Neuronal stem cell (in vitro differentiated cells): ENCODE results near the gene AGBL3.

ENCODE experiments used
- DNase-seq: peaks from one replicate; pipeline ENCODE4 v3.0.0-alpha.2; 2013; ENCODE audit warnings: low spot score
- H2AFZ ChIP-seq: one replicate; pipeline ENCODE4 v1.6.1; 2013; ENCODE audit warnings: mild to moderate bottlenecking, low read length, inconsistent platforms
- H2AK5ac ChIP-seq: 2 replicates; pipeline ENCODE4 v1.6.1; 2013; ENCODE audit warnings: low read depth, mild to moderate bottlenecking, inconsistent platforms, low read length, moderate library complexity, mixed read lengths
- H2BK120ac ChIP-seq: 2 replicates; pipeline ENCODE4 v1.6.1; 2013; ENCODE audit warnings: low read depth, mild to moderate bottlenecking, inconsistent platforms, low read length, moderate library complexity, mixed read lengths
- H2BK12ac ChIP-seq: one replicate; pipeline ENCODE4 v1.6.1; 2013; ENCODE audit warnings: low read length, inconsistent platforms
- H2BK15ac ChIP-seq: 2 replicates; pipeline ENCODE4 v1.6.1; 2013; ENCODE audit warnings: mild to moderate bottlenecking, low read length, inconsistent platforms, mixed read lengths
- H2BK5ac ChIP-seq: one replicate; pipeline ENCODE4 v1.6.1; 2013; ENCODE audit warnings: inconsistent platforms, mild to moderate bottlenecking, low read length, moderate library complexity
- H3K14ac ChIP-seq: one replicate; pipeline ENCODE4 v1.6.1; 2013; ENCODE audit warnings: low read length, inconsistent platforms
- H3K18ac ChIP-seq: 2 replicates; pipeline ENCODE4 v1.6.1; 2013; ENCODE audit warnings: low read length, inconsistent platforms
- H3K23ac ChIP-seq: 2 replicates; pipeline ENCODE4 v1.6.1; 2013; ENCODE audit warnings: low read depth, mild to moderate bottlenecking, mixed read lengths, low read length, inconsistent platforms; ENCODE audit not compliant: poor library complexity
- H3K27ac ChIP-seq: replicated peaks from 3 replicates; pipeline ENCODE4 v1.5.1; 2013; ENCODE audit warnings: low read length, inconsistent platforms
- H3K27me3 ChIP-seq, 3 experiments: 2 replicates each; pipeline ENCODE4 v1.6.1; 2013; ENCODE audit warnings: low read length in 3 of 3, mild to moderate bottlenecking in 2 of 3, inconsistent platforms in 1 of 3, low read depth in 1 of 3, mixed read lengths in 1 of 3, moderate library complexity in 1 of 3; ENCODE audit not compliant: control insufficient read depth in 3 of 3, insufficient read depth in 3 of 3
- H3K36me3 ChIP-seq, 2 donors: replicated peaks in 1 of 2; 2 replicates each; pipeline ENCODE4 v1.6.1; 2013; ENCODE audit warnings: low read length in 2 of 2; ENCODE audit not compliant: control insufficient read depth in 2 of 2, insufficient read depth in 2 of 2
- H3K4ac ChIP-seq: 2 replicates; pipeline ENCODE4 v1.6.1; 2013; ENCODE audit warnings: inconsistent platforms, mild to moderate bottlenecking, low read length, moderate library complexity
- H3K4me1 ChIP-seq, 2 donors: 1 replicate in 1 of 2; 2 replicates in 1 of 2; pipeline ENCODE4 v1.6.1; 2013; ENCODE audit warnings: low read length in 2 of 2, low read depth in 1 of 2; ENCODE audit not compliant: control insufficient read depth in 2 of 2, insufficient read depth in 1 of 2
- H3K4me2 ChIP-seq: one replicate; pipeline ENCODE4 v1.6.1; 2013; ENCODE audit warnings: mild to moderate bottlenecking, low read length, inconsistent platforms; ENCODE audit not compliant: insufficient read depth, poor library complexity, severe bottlenecking
- H3K4me3 ChIP-seq, 2 donors: 2 replicates each; pipeline ENCODE4 v1.5.1; 2013; ENCODE audit warnings: low read length in 2 of 2, mild to moderate bottlenecking in 2 of 2, inconsistent platforms in 1 of 2, moderate library complexity in 1 of 2
- H3K79me1 ChIP-seq: one replicate; pipeline ENCODE4 v1.6.1; 2013; ENCODE audit warnings: low read depth, mild to moderate bottlenecking, inconsistent platforms, low read length, moderate library complexity
- H3K9ac ChIP-seq: one replicate; pipeline ENCODE4 v1.6.1; 2013; ENCODE audit warnings: mild to moderate bottlenecking, low read depth, low read length, inconsistent platforms; ENCODE audit not compliant: poor library complexity
- H3K9me3 ChIP-seq, 2 donors: replicated peaks in 1 of 2; 2 replicates each; pipeline versions ENCODE3 to v1.6.1; 2013; ENCODE audit warnings: low read length in 2 of 2, mild to moderate bottlenecking in 2 of 2, inconsistent platforms in 1 of 2, low read depth in 1 of 2, mixed read lengths in 1 of 2, moderate library complexity in 1 of 2; ENCODE audit not compliant: control insufficient read depth in 2 of 2, insufficient read depth in 1 of 2
- H4K8ac ChIP-seq: one replicate; pipeline ENCODE4 v1.6.1; 2013; ENCODE audit warnings: low read depth, mild to moderate bottlenecking, inconsistent platforms, low read length, moderate library complexity
- H4K91ac ChIP-seq: one replicate; pipeline ENCODE4 v1.6.1; 2013; ENCODE audit warnings: low read length, low read depth, mild to moderate bottlenecking, inconsistent platforms; ENCODE audit not compliant: poor library complexity
- WGBS, 2 donors: extraction: QIAGEN DNeasy Blood & Tissue Kit; methylation state at CpG; one replicate each; pipeline ENCODE4 v1.1.7; 2013; ENCODE audit warnings: missing lambda C conversion rate in 2 of 2, mixed read lengths in 1 of 2; ENCODE audit not compliant: insufficient read length in 2 of 2, insufficient replicate concordance in 1 of 2; ENCODE audit errors: extremely low coverage in 2 of 2; 5-methylcytosine and 5-hydroxymethylcytosine counted together

Gene AGBL3

GRCh38 chr7:135128931-135129330, 142.6 kb downstream of the AGBL3 start:
- Histone ChIP-seq H2BK15ac (no peak overlapping the region), H4K8ac (no peak overlapping the region), H3K27ac (no peak overlapping the region), H2BK120ac (no peak overlapping the region), H2AK5ac (no peak overlapping the region), H2BK5ac (no peak overlapping the region), H3K14ac (peak overlapping the region; percentile 71), H3K23ac (no peak overlapping the region), H3K36me3 (no peaks in the 10 kb centered on the region), H4K91ac (no peak overlapping the region), H2BK12ac (no peak overlapping the region), H3K4me2 (no peak overlapping the region), H3K18ac (no peak overlapping the region), H3K4me1 (no peaks in the 10 kb centered on the region), H3K4me3 (no peak overlapping the region), H3K9ac (no peak overlapping the region), H2AFZ (no peak overlapping the region), H3K79me1 (no peaks in the 10 kb centered on the region), H3K9me3 (no peaks in the 10 kb centered on the region), H3K4ac (no peak overlapping the region), H3K27me3 (no peaks in the 10 kb centered on the region)
- WGBS, 2 donors: no CpG with 5 or more reads among the region's 1 CpG
- no peak for DNase-seq

- no peak for DNase-seq
- H3K23ac ChIP-seq: no peak overlapping the region
- H2BK120ac ChIP-seq: no peak overlapping the region
- H3K79me1 ChIP-seq: no peaks in the 10 kb centered on the region
- no peak overlapping the region for H3K9ac ChIP-seq
- H3K9me3 ChIP-seq: no peaks in the 10 kb centered on the region
- no peak overlapping the region for H3K4me3 ChIP-seq
- H3K27ac ChIP-seq: no peak overlapping the region
- no peaks in the 10 kb centered on the region for H3K27me3 ChIP-seq
- H2BK12ac ChIP-seq: no peak overlapping the region
- no peak overlapping the region for H2BK5ac ChIP-seq
- no peak overlapping the region for H2AFZ ChIP-seq
- no peak overlapping the region for H2AK5ac ChIP-seq
- H3K4me2 ChIP-seq: no peak overlapping the region
- no peak overlapping the region for H3K18ac ChIP-seq
- H3K36me3 ChIP-seq: no peaks in the 10 kb centered on the region
- H3K4ac ChIP-seq: no peak overlapping the region
- no peak overlapping the region for H4K8ac ChIP-seq
- no peak overlapping the region for H2BK15ac ChIP-seq
- H3K4me1 ChIP-seq: no peaks in the 10 kb centered on the region
- no peak overlapping the region for H3K14ac ChIP-seq
- no peak overlapping the region for H4K91ac ChIP-seq
These were observed 143.3 kb downstream of the AGBL3 start for GRCh38 chr7:135129579-135129978.

GRCh38 chr7:135143885-135144668, 157.8 kb downstream of the AGBL3 start:
- H3K4me1 ChIP-seq: no peaks in the 10 kb centered on the region
- H3K4me3 ChIP-seq: no peak overlapping the region
- H3K36me3 ChIP-seq: no peaks in the 10 kb centered on the region
- H4K8ac ChIP-seq: no peak overlapping the region
- no peak overlapping the region for H3K9ac ChIP-seq
- no peaks in the 10 kb centered on the region for H3K79me1 ChIP-seq
- H3K4ac ChIP-seq: no peak overlapping the region
- no peak overlapping the region for H3K4me2 ChIP-seq
- H2BK12ac ChIP-seq: no peak overlapping the region
- no peak overlapping the region for H2AK5ac ChIP-seq
- no peak overlapping the region for H2BK5ac ChIP-seq
- no peak overlapping the region for H2BK15ac ChIP-seq
- peak overlapping the region; percentile 44 for H3K23ac ChIP-seq
- H3K14ac ChIP-seq: no peak overlapping the region
- no CpG with 5 or more reads among the region's 3 CpGs for WGBS, 2 donors
- no peak for DNase-seq
- no peak overlapping the region for H2AFZ ChIP-seq
- no peak overlapping the region for H3K18ac ChIP-seq
- no peaks in the 10 kb centered on the region for H3K9me3 ChIP-seq
- no peak overlapping the region for H2BK120ac ChIP-seq
- no peaks in the 10 kb centered on the region for H3K27me3 ChIP-seq
- H3K27ac ChIP-seq: no peak overlapping the region
- H4K91ac ChIP-seq: no peak overlapping the region

GRCh38 chr7:135147341-135147898, 161.1 kb downstream of the AGBL3 start:
- Histone ChIP-seq H3K9me3 (no peaks in the 10 kb centered on the region), H2BK5ac (no peak overlapping the region), H3K4me3 (no peak overlapping the region), H3K27me3 (no peaks in the 10 kb centered on the region), H3K36me3 (no peaks in the 10 kb centered on the region), H3K4ac (no peak overlapping the region), H3K27ac (no peak overlapping the region), H2BK15ac (no peak overlapping the region), H2AK5ac (no peak overlapping the region), H3K23ac (no peak overlapping the region), H3K18ac (no peak overlapping the region), H3K79me1 (no peaks in the 10 kb centered on the region), H3K14ac (no peak overlapping the region), H3K4me2 (no peak overlapping the region), H2BK120ac (no peak overlapping the region), H2BK12ac (no peak overlapping the region), H3K4me1 (no peaks in the 10 kb centered on the region), H4K91ac (no peak overlapping the region), H3K9ac (no peak overlapping the region), H2AFZ (no peak overlapping the region), H4K8ac (no peak overlapping the region)
- no peak for DNase-seq
- WGBS, 2 donors: no CpG with 5 or more reads among the region's 6 CpGs
